ENCODE data around the gene RIMBP2. TPM values are rescaled to one million over a fixed set of nuclear protein-coding genes. Genes with fewer than 3 reads are reported as not detected.

The RIMBP2 gene
- polyA plus RNA-seq, 1 donor from 2014 or later: 14.6 TPM

DNA sequence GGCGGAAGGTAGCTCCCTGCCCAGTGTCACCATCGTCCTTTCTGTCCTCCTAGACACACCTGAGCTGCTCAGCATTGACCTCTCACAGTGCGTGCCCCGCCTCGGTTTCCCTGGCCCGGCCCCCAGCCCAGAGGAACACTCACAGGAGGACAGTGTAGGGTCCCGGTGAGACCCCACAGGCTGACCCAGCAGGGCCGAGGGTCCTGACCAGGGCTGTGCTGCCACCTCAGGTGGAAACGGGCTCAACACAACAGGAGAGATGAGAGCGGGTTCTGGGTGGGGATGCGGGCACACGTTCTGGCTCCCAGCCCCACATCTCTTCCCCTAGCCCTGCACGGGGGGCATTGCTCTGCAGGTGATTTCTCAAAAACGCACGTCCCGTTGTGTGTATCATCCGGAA, 280.3 kb downstream of the RIMBP2 start:
- Histone ChIP-seq H3F3A (ENCODE audit: insufficient read depth, low read length, poor library complexity, severe bottlenecking) (no peaks in the 10 kb centered on the region), H3K9ac (ENCODE audit: low read length) (no peak overlapping the region), H4K20me1 (ENCODE audit: insufficient read depth) (no peaks in the 10 kb centered on the region), H3K9me3 (ENCODE audit: low read length) (peaks cover 17% of the 10 kb centered on the region), H3K9me2 (ENCODE audit: insufficient read depth, low read length) (no peaks in the 10 kb centered on the region), H2AFZ (ENCODE audit: low read depth, low read length) (no peak overlapping the region), H3K4me3 (ENCODE audit: low read length) (no peak overlapping the region), H3K79me2 (replicated peaks; ENCODE audit: insufficient read depth, low read length) (no peaks in the 10 kb centered on the region), H3K27ac (ENCODE audit: low read length) (no peak overlapping the region), H3K4me2 (ENCODE audit: low read length) (no peak overlapping the region), H3K36me3 (ENCODE audit: insufficient read depth, low read length) (peaks cover 19% of the 10 kb centered on the region), H3K27me3 (ENCODE audit: insufficient read depth, low read depth, low read length) (no peaks in the 10 kb centered on the region)
- no peak for TF ChIP-seq MXI1 (conservative IDR thresholded peaks at IDR 0.05; ENCODE audit: poor library complexity, severe bottlenecking)

DNA sequence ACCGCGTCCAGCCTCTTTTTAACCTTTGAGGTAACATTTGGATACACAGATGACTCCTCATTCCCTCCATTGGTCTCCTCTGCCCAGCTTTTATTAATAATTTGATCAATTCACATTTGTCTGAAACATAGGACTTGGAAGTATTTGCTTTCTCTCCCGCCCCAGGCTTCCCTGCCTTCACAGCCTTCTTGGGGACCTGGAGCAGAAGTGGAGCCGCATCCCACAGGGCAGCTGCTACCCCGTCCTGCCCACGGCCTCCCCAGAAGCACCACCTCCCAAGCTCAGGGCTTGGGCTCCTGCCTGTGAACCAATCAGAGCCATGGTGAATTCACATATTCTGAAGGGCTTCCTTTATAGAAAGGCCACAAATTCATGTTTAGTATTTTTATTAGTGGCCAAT, 280.8 kb downstream of the RIMBP2 start:
- Histone ChIP-seq H2AFZ (ENCODE audit: low read depth, low read length) (no peak overlapping the region), H3K27ac (ENCODE audit: low read length) (no peak overlapping the region), H3K27me3 (ENCODE audit: insufficient read depth, low read depth, low read length) (no peaks in the 10 kb centered on the region), H3K9ac (ENCODE audit: low read length) (no peak overlapping the region), H3F3A (ENCODE audit: insufficient read depth, low read length, poor library complexity, severe bottlenecking) (no peaks in the 10 kb centered on the region), H3K4me3 (ENCODE audit: low read length) (no peak overlapping the region), H3K9me3 (ENCODE audit: low read length) (peaks cover 13% of the 10 kb centered on the region), H3K79me2 (replicated peaks; ENCODE audit: insufficient read depth, low read length) (no peaks in the 10 kb centered on the region), H3K9me2 (ENCODE audit: insufficient read depth, low read length) (no peaks in the 10 kb centered on the region), H4K20me1 (ENCODE audit: insufficient read depth) (no peaks in the 10 kb centered on the region), H3K4me2 (ENCODE audit: low read length) (no peak overlapping the region), H3K36me3 (ENCODE audit: insufficient read depth, low read length) (peaks cover 19% of the 10 kb centered on the region)
- no peak for TF ChIP-seq POLR2AphosphoS5 (IDR thresholded peaks at IDR 0.05)
- TF ChIP-seq RAD21 (conservative IDR thresholded peaks at IDR 0.05): no peak
- TF ChIP-seq MXI1 (conservative IDR thresholded peaks at IDR 0.05; ENCODE audit: poor library complexity, severe bottlenecking): no peak
- no peak for TF ChIP-seq TAF1 (IDR thresholded peaks at IDR 0.05; ENCODE audit: low read depth)
- no peak for TF ChIP-seq SMC3 (conservative IDR thresholded peaks at IDR 0.05; ENCODE audit: poor library complexity)
- TF ChIP-seq EZH2 (IDR thresholded peaks at IDR 0.05; ENCODE audit: borderline replicate concordance, insufficient read depth, low read length, poor library complexity, severe bottlenecking): no peak
- TF ChIP-seq, protein P1, sequence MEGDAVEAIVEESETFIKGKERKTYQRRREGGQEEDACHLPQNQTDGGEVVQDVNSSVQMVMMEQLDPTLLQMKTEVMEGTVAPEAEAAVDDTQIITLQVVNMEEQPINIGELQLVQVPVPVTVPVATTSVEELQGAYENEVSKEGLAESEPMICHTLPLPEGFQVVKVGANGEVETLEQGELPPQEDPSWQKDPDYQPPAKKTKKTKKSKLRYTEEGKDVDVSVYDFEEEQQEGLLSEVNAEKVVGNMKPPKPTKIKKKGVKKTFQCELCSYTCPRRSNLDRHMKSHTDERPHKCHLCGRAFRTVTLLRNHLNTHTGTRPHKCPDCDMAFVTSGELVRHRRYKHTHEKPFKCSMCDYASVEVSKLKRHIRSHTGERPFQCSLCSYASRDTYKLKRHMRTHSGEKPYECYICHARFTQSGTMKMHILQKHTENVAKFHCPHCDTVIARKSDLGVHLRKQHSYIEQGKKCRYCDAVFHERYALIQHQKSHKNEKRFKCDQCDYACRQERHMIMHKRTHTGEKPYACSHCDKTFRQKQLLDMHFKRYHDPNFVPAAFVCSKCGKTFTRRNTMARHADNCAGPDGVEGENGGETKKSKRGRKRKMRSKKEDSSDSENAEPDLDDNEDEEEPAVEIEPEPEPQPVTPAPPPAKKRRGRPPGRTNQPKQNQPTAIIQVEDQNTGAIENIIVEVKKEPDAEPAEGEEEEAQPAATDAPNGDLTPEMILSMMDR (IDR thresholded peaks at IDR 0.05; ENCODE audit: poor library complexity, severe bottlenecking): no peak
- TF ChIP-seq, protein P2, sequence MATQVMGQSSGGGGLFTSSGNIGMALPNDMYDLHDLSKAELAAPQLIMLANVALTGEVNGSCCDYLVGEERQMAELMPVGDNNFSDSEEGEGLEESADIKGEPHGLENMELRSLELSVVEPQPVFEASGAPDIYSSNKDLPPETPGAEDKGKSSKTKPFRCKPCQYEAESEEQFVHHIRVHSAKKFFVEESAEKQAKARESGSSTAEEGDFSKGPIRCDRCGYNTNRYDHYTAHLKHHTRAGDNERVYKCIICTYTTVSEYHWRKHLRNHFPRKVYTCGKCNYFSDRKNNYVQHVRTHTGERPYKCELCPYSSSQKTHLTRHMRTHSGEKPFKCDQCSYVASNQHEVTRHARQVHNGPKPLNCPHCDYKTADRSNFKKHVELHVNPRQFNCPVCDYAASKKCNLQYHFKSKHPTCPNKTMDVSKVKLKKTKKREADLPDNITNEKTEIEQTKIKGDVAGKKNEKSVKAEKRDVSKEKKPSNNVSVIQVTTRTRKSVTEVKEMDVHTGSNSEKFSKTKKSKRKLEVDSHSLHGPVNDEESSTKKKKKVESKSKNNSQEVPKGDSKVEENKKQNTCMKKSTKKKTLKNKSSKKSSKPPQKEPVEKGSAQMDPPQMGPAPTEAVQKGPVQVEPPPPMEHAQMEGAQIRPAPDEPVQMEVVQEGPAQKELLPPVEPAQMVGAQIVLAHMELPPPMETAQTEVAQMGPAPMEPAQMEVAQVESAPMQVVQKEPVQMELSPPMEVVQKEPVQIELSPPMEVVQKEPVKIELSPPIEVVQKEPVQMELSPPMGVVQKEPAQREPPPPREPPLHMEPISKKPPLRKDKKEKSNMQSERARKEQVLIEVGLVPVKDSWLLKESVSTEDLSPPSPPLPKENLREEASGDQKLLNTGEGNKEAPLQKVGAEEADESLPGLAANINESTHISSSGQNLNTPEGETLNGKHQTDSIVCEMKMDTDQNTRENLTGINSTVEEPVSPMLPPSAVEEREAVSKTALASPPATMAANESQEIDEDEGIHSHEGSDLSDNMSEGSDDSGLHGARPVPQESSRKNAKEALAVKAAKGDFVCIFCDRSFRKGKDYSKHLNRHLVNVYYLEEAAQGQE (IDR thresholded peaks at IDR 0.05; ENCODE audit: borderline replicate concordance): no peak
- TF ChIP-seq EP300 (conservative IDR thresholded peaks at IDR 0.05; ENCODE audit: poor library complexity, severe bottlenecking): no peak

DNA sequence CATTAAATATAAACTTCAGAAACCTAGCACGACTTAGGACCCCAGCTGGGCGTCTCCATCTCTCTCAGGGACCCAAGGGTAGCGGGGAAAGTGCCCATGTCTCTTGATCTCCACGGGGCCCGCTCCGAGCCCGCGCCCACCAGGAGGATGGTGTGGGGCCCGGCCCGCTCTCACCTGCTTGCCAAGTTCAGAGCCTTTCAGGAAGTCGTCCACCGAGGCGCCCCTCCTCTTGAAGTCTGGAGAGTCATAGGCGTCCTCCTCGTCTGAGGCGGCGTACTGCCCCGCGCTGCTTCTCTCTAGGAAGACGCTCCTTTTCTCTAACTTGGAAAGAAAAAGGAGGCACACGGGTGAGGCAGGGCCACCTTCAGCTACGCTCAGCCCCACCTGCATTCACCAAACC, 281.5 kb downstream of the RIMBP2 start:
- Histone ChIP-seq H3K36me3 (ENCODE audit: insufficient read depth, low read length) (peaks cover 19% of the 10 kb centered on the region), H3K4me2 (ENCODE audit: low read length) (no peak overlapping the region), H3K9me3 (ENCODE audit: low read length) (peaks cover 9% of the 10 kb centered on the region), H2AFZ (ENCODE audit: low read depth, low read length) (no peak overlapping the region), H3K9ac (ENCODE audit: low read length) (no peak overlapping the region), H3K9me2 (ENCODE audit: insufficient read depth, low read length) (no peaks in the 10 kb centered on the region), H3K27me3 (ENCODE audit: insufficient read depth, low read depth, low read length) (no peaks in the 10 kb centered on the region), H3K4me3 (ENCODE audit: low read length) (no peak overlapping the region), H4K20me1 (ENCODE audit: insufficient read depth) (no peaks in the 10 kb centered on the region), H3K27ac (ENCODE audit: low read length) (no peak overlapping the region), H3F3A (ENCODE audit: insufficient read depth, low read length, poor library complexity, severe bottlenecking) (no peaks in the 10 kb centered on the region), H3K79me2 (replicated peaks; ENCODE audit: insufficient read depth, low read length) (no peaks in the 10 kb centered on the region)
- TF ChIP-seq SMC3 (conservative IDR thresholded peaks at IDR 0.05; ENCODE audit: poor library complexity) (no peak), EZH2 (IDR thresholded peaks at IDR 0.05; ENCODE audit: borderline replicate concordance, insufficient read depth, low read length, poor library complexity, severe bottlenecking) (no peak), POLR2AphosphoS5 (IDR thresholded peaks at IDR 0.05) (no peak), TAF1 (IDR thresholded peaks at IDR 0.05; ENCODE audit: low read depth) (no peak), EP300 (conservative IDR thresholded peaks at IDR 0.05; ENCODE audit: poor library complexity, severe bottlenecking) (no peak), MXI1 (conservative IDR thresholded peaks at IDR 0.05; ENCODE audit: poor library complexity, severe bottlenecking) (no peak), RAD21 (conservative IDR thresholded peaks at IDR 0.05) (no peak)
- TF ChIP-seq, protein P1 (IDR thresholded peaks at IDR 0.05; ENCODE audit: poor library complexity, severe bottlenecking): no peak
- TF ChIP-seq, protein P2 (IDR thresholded peaks at IDR 0.05; ENCODE audit: borderline replicate concordance): no peak

All from neural cell (in vitro differentiated cells).